Measurements from ENCODE around the gene TMEM88.

Gene TMEM88

DNA sequence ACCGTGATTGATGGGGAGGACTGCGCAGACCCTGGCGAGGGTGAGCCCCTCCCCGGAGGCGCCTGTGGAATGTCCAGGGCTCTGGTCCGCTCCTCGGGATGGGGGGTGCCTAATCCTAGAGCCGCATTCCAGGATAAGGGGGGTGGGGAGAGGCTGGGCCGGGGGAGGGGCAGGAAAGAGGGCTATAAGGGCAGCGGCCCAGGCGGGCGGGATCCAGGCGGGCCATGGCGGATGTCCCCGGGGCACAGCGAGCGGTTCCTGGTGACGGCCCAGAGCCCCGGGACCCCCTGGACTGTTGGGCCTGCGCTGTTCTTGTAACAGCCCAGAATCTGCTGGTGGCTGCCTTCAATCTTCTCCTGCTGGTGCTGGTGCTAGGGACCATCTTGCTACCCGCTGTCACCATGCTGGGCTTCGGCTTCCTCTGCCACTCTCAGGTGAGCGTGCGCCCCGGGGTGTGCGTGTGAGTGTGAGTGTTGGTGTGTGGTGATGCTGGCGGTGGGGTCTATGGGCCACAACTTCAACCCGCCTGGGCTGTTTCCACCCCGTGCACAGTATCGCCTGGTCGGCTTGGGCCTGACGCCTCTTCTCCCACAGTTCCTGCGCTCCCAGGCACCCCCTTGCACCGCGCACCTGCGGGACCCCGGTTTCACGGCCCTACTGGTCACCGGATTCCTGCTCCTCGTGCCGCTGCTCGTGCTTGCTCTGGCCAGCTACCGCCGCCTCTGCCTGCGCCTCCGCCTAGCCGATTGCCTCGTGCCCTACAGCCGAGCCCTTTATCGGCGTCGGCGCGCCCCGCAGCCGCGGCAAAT lies at the start of gene TMEM88:
Gene TMEM88 (plus strand): TSS at position 216 of the 809 bp plus-strand sequence. CDS start 9 bp downstream, at position 225.
- no peak for DNase-seq (ENCODE audit: low read depth)

DNA sequence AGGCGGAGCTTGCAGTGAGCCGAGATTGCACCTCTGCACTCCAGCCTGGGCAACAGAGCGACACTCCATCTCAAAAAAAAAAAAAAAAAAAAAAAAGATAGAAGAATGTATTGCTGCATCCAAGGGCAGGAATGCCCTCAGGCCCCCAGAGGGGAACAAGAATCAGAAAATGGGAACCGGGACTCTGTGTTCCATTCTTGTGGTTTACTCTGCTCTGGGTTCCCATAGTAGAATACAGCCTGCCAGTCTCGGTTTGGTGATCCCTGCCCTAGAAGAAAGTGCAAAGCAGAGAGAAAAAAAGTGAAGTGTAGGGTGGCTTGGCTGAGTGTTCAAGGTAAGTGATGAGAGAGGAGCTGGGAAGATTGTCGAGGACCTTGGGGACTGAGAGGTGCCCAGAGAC lies 48.3 kb upstream of the TMEM88 start:
- no peak for DNase-seq (ENCODE audit: low read depth)

DNA sequence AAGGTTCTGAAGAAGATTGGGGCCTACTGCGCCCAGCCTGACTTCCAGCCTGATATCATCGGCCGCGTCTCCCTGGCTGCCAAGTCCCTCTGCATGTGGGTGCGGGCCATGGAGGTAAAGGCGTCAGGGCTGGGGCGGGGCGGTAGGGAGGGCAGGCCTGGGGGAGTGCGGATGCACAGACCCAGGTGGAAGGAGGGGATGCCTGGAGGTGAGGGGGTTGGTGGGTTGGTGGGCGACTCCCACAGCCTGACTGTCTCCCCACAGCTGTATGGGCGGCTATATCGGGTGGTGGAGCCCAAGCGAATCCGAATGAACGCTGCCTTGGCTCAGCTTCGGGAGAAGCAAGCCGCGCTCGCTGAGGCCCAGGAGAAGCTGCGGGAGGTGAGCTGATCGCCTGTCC lies 47.7 kb upstream of the TMEM88 start:
- no peak for DNase-seq (ENCODE audit: low read depth)

DNA sequence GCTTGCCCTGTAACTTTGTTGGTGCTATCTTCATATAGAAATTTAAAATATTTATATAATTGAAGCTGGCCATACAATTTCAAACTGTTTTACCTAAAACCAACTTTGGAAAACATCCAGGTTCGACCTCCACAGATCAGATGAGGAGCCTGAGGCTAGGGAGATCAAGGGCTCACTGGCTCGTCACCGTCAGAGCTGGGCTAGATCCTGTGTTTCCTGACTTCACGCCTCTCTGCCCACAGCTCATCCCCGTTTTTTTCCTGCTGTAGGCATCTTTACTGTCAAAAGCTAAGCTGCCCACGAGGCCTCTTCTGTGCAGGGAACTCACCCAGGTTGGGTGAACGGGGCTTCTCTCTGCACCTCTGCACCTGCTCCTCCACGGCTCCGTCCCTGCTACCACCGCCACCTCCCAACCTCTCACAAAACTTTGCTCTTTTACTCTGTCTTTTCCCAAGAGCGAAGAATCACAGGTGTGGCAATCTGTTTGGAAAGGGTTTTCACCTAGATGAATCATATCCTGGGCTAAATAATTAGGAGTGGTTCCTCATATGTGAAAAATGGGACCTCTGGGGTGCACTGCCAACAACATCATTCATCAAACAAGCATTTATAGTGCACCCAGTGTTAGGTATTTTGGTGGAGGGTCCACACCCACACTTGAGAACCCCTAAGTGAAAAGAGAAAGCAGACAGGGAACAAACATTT lies 45.6 kb upstream of the TMEM88 start:
- DNase-seq (ENCODE audit: low read depth): no peak

GRCh38 chr17:7809791-7810343 lies 45.0 kb upstream of the TMEM88 start:
- peak; percentile 18 for DNase-seq (ENCODE audit: low read depth)

DNA sequence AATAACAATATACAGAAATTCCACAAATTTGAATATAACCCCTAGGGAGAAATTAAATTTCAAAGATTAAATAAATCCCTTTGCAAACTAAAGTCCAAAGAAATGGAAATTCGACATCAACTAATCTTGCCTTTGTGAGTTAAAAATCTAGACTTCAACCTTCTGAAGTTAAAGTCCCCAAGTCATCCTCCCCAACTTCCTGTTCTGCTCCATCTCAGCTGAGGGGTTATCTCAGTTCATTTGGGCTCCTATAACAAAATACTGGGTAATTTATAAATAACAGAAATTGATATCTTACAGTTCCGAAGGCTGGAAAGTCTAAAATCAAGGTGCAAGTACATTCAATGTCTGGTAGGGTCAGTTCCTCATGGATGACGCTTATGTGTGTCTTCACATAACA lies 43.6 kb upstream of the TMEM88 start:
- DNase-seq (ENCODE audit: low read depth): no peak

- no peak for DNase-seq (ENCODE audit: low read depth)
Measured at GRCh38 chr17:7814969-7815368, 39.9 kb upstream of the TMEM88 start.

DNA sequence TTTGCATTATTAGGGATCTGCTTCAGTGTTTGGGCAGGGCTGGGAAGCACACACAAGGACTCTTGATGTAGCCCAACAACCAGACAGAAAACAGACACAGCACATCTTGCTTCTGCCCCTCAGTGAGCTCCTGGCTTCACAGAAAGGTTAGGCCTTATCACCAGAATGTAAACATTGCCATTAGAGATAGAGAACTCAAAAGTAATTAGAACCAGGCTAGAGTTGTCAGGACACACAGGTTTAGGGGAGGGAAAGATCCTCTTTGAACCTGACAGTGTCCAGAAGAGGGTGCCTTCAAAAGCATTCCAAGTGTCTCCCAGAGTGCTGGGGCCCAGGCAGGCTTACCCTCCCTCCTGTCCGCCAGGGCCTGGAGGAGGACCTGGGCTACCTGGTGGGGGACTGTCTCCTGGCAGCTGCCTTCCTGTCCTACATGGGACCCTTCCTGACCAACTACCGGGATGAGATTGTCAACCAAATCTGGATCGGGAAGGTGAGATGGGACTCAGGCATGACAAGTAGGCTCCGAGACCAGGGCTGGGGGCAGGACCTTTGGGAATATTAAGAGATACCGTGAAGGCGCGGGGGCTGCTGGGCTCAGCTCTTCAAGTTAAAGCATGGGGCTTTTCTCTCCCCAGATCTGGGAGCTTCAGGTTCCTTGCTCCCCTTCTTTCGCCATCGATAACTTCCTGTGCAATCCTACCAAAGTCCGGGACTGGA lies 37.8 kb upstream of the TMEM88 start:
- DNase-seq (ENCODE audit: low read depth): no peak

GRCh38 chr17:7817643-7817964 lies 37.3 kb upstream of the TMEM88 start:
- DNase-seq (ENCODE audit: low read depth): no peak

- DNase-seq (ENCODE audit: low read depth): no peak
Measured at GRCh38 chr17:7818026-7818425, 36.8 kb upstream of the TMEM88 start.

- no peak for DNase-seq (ENCODE audit: low read depth)
Measured at GRCh38 chr17:7818746-7819645, 35.9 kb upstream of the TMEM88 start.

DNA sequence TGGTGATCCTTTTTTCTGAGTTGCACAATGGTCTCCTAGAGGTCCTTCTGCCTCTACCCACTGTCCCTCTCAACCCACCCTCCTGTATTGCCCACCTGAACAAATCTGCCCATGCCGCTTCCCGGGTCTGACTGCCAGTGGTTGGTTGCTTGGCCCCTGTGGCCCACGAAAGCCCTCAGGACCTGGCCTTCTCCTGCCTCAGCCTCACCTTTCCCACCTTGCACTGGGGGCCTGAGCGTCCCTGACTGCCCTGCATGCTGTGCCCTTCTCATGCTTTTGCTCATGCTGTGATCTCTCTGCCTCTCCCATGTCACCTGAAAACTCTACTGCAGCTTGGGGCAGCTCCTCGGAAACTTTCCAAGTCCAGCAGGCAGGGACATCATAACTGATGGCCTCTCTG lies 34.6 kb upstream of the TMEM88 start:
- DNase-seq (ENCODE audit: low read depth): no peak

DNA sequence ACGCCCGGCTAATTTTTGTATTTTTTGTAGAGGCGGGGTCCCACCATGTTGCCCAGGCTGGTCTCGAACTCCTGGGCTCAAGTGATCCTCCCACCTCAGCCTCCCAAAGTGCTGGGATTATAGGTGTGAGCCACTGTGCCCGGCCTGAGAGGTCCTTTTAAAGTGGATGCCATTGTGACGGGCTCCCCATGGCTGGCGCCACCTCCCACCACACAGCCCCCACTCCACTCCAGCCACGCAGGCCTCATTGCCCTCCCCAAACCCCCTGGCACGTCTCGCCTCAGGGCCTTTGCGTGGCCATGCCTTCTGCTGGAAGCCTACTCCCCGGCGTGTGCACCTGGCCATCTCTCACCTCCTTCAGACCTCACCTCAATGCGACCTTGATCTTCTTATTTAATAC lies 32.7 kb upstream of the TMEM88 start:
- DNase-seq (ENCODE audit: low read depth): no peak

DNA sequence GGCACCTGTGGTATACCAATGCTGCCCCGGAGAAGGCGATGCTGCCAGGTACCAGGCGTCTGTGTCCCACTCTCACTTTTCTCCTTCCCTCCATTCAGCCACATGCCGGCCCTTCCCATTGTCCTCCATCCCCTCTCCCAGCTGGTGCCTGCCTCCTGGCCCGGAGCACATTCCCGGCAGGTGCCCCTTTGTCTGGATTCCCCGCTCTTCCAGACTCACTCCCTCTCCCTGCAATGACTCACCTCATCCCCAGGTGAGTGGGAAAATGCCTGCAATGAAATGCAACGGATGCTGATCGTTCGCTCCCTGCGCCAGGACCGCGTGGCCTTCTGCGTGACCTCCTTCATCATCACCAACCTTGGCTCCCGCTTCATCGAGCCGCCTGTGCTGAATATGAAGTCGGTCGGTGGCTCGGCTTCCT lies 31.3 kb upstream of the TMEM88 start:
- no peak for DNase-seq (ENCODE audit: low read depth)

GRCh38 chr17:7824021-7824924 lies 30.6 kb upstream of the TMEM88 start:
- DNase-seq (ENCODE audit: low read depth): no peak

DNA sequence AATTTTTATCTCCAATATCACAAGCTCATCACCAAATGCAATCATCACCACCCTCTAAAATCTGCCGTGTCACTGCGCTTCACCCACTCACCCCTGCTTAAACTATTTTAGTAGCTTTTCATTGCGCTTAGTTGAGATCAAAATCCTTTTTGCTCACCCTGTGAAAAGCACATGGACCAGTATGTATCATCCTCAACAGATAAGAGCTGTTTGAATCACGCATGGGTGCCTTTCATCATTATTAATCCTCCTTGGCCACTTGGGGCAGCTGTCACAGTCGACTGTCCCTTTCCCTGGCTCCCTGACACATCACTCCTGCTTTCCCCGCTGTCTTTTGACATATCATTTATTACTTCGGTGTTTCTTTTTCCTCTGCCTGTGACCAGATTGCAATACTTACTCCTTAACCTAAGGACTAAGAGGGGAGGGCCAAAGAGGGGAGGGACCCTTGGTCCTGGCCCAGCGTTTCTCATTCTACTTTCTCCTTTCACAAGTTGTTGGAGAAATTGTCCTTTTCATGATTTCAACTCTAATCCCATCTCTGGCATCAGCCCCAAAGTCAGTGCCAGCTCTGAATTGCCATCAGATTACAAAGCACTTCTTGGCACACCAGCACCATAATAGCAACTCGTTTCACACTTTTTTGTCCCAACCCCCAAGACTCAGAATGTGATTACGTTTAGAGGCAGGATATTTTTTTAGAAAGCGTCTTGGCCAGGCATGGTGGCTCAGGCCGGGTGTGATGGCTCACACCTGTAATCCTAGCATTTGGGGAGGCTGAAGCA lies 29.5 kb upstream of the TMEM88 start:
- DNase-seq (ENCODE audit: low read depth): no peak

DNA sequence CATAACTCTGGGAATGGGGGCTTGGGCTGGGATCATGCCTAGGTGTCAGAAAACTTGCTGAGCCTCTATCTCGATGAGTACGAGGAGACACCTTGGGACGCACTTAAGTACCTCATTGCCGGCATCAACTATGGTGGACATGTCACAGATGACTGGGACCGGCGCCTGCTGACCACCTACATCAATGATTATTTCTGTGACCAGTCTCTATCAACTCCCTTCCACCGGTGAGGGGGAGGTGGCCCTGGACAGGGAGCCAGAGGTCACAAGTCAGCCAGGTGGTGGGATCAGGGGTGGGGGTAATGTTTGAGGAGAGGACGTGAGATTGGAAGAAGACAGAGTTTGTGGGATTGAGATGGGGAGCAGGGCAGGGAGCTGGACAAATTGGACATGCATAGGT lies 24.2 kb upstream of the TMEM88 start:
- no peak for DNase-seq (ENCODE audit: low read depth)

GRCh38 chr17:7831233-7831632 lies 23.6 kb upstream of the TMEM88 start:
- no peak for DNase-seq (ENCODE audit: low read depth)

- no peak for DNase-seq (ENCODE audit: low read depth)
Measured at GRCh38 chr17:7832431-7832830, 22.4 kb upstream of the TMEM88 start.

Measured in iris pigment epithelial cell (primary cell).